ENCODE measurements around the gene MED15. TPM values are rescaled to one million over a fixed set of nuclear protein-coding genes. Genes with fewer than 3 reads are reported as not detected.
"Not testable (repeated sequence)": the region's sequence is repeated elsewhere in the genome, so short reads cannot be mapped to it uniquely, and the experiment has no call there.

Gene MED15
- total and polyA plus RNA-seq, 2 of the 4 experiments (the other 2 are of a cell fraction), result 19.0 to 68.8 TPM

DNA sequence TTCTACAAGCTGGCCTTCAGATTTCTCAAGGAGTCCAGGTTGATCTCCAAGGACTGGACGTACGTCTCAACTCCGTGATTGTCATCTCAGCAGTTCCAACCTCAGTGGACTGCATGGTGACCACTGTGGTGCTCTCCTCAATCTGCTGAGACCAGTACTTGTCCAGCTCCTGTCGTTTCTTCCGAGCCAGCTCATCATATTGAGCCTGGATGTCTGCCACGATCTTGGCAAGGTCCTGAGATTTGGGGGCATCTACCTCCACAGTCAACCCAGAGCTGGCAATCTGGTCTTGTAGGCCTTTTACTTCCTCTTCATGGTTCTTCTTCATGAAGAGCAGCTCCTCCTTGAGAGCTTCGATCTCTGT, 24.3 kb upstream of the MED15 start:
- Histone ChIP-seq H4K20me1 (ENCODE audit: insufficient read depth, low read length) (peaks cover 10% of the 10 kb centered on the region), H3K9me1 (ENCODE audit: insufficient read depth, low read length) (peaks cover 14% of the 10 kb centered on the region), H3K79me1 (ENCODE audit: low read depth in 1 of 2, low read length in 2 of 2) (peaks cover 27 to 66% of the 10 kb centered on the region in 2 experiments)
- H3K23ac ChIP-seq (ENCODE audit: low read depth, low read length); intact Hi-C loops (cut with micrococcal nuclease); H3K9ac ChIP-seq (ENCODE audit: low read depth, low read length); H4K91ac ChIP-seq (ENCODE audit: insufficient read depth, low read depth, low read length); H3K4ac ChIP-seq (ENCODE audit: low read depth, low read length); H4K8ac ChIP-seq (ENCODE audit: low read depth in 2 of 2, low read length in 2 of 2); in situ Hi-C loops (cut with MboI; ENCODE audit: low sequenced_read_pairs); H3K4me3 ChIP-seq (ENCODE audit: insufficient read depth, low read depth, low read length); H3K27me3 ChIP-seq (ENCODE audit: control insufficient read depth, insufficient read depth, low read length); H3K14ac ChIP-seq (replicated peaks; ENCODE audit: low read depth, low read length); ATAC-seq (ENCODE audit: low read depth); H3K56ac ChIP-seq (ENCODE audit: extremely low read depth, insufficient read depth, low read length); H2AK9ac ChIP-seq (replicated peaks; ENCODE audit: low read depth, low read length, poor library complexity); H3K4me2 ChIP-seq (ENCODE audit: low read depth, low read length); POLR2A ChIA-PET (ENCODE audit: unreplicated experiment); CTCF ChIA-PET; H3K36me3 ChIP-seq (ENCODE audit: control insufficient read depth, insufficient read depth, low read length); H2BK120ac ChIP-seq (ENCODE audit: low read depth, low read length); H4K5ac ChIP-seq (ENCODE audit: low read depth, low read length); H2BK5ac ChIP-seq (ENCODE audit: low read depth, low read length, poor library complexity, severe bottlenecking); H3K4me1 ChIP-seq (ENCODE audit: control insufficient read depth, insufficient read depth, low read length); H2BK20ac ChIP-seq (ENCODE audit: low read depth, low read length); BruUV-seq (replicated peaks); H3K9me3 ChIP-seq (ENCODE audit: control insufficient read depth, insufficient read depth, low read length); H2AK5ac ChIP-seq (ENCODE audit: low read depth, low read length); H3K27ac ChIP-seq (ENCODE audit: insufficient read depth, low read length); dilution Hi-C loops (cut with HindIII; ENCODE audit: low sequenced_read_pairs, unreplicated experiment); DNase-seq; H2AFZ ChIP-seq (replicated peaks; ENCODE audit: low read length, poor library complexity); H3K18ac ChIP-seq (ENCODE audit: low read depth, low read length); H2BK15ac ChIP-seq (ENCODE audit: low read depth, low read length): not testable (repeated sequence)
- WGBS, 2 experiments (ENCODE audit: extremely low coverage in 2 of 2, insufficient read length in 1 of 2), result 94% methylated on average over 7 of the region's 7 CpGs; no CpG with 5 or more reads in 1 of the 2 experiments

All from IMR-90 (cell line).